ENCODE measurements around the gene SLC22A13. TPM values are rescaled to one million over a fixed set of nuclear protein-coding genes. Genes with fewer than 3 reads are reported as not detected.

SLC22A13 gene
- total RNA-seq, 3 donors from 2014 or later (not counting 1 experiment from before 2014, with no cell fraction given) = 0.16 to 0.85 (median 0.40) TPM

- Mint-ChIP-seq H3K27me3 (ENCODE audit: low read depth in 2 of 2) (peaks cover 6 to 8% of the 10 kb centered on the region in 2 donors), H3K4me3 (no peak overlapping the region), H3K9me3 (no peaks in the 10 kb centered on the region), H3K36me3 (no peaks in the 10 kb centered on the region), H3K27ac (no peak overlapping the region), H3K4me1 (no peaks in the 10 kb centered on the region)
- 75% methylated on average over 5 of the region's 5 CpGs for WGBS (ENCODE audit: insufficient coverage)
- Histone ChIP-seq H3K4me1 (ENCODE audit: control insufficient read depth, insufficient read depth, low read length) (peaks cover 10% of the 10 kb centered on the region), H3K9me3 (ENCODE audit: control insufficient read depth, insufficient read depth, low read length) (no peaks in the 10 kb centered on the region), H3K27ac (ENCODE audit: low read length) (no peak overlapping the region), H3K36me3 (ENCODE audit: control insufficient read depth, insufficient read depth, low read length) (no peaks in the 10 kb centered on the region), H3K4me3 (ENCODE audit: low read length) (no peak overlapping the region), H3K27me3 (ENCODE audit: control insufficient read depth, insufficient read depth, low read length) (no peaks in the 10 kb centered on the region)
- intact Hi-C loops (cut with micrococcal nuclease) = no loop called here
- TF ChIP-seq, protein P1, sequence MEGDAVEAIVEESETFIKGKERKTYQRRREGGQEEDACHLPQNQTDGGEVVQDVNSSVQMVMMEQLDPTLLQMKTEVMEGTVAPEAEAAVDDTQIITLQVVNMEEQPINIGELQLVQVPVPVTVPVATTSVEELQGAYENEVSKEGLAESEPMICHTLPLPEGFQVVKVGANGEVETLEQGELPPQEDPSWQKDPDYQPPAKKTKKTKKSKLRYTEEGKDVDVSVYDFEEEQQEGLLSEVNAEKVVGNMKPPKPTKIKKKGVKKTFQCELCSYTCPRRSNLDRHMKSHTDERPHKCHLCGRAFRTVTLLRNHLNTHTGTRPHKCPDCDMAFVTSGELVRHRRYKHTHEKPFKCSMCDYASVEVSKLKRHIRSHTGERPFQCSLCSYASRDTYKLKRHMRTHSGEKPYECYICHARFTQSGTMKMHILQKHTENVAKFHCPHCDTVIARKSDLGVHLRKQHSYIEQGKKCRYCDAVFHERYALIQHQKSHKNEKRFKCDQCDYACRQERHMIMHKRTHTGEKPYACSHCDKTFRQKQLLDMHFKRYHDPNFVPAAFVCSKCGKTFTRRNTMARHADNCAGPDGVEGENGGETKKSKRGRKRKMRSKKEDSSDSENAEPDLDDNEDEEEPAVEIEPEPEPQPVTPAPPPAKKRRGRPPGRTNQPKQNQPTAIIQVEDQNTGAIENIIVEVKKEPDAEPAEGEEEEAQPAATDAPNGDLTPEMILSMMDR (IDR thresholded peaks at IDR 0.05) = no peak
- DNase-seq = no peak
- ATAC-seq = no peak
Measured at GRCh38 chr3:38314764-38315487, 49.3 kb downstream of the SLC22A13 start.

- intact Hi-C loops (cut with micrococcal nuclease) = no loop called here
Measured at GRCh38 chr3:38315488-38316230, 50.0 kb downstream of the SLC22A13 start.

GRCh38 chr3:38316356-38317191, 51.0 kb downstream of the SLC22A13 start:
- Histone ChIP-seq H3K9me3 (ENCODE audit: control insufficient read depth, insufficient read depth, low read length) (no peaks in the 10 kb centered on the region), H3K36me3 (ENCODE audit: control insufficient read depth, insufficient read depth, low read length) (no peaks in the 10 kb centered on the region), H3K27me3 (ENCODE audit: control insufficient read depth, insufficient read depth, low read length) (no peaks in the 10 kb centered on the region), H3K27ac (ENCODE audit: low read length) (no peak overlapping the region), H3K4me3 (ENCODE audit: low read length) (no peak overlapping the region), H3K4me1 (ENCODE audit: control insufficient read depth, insufficient read depth, low read length) (peaks cover 6% of the 10 kb centered on the region)
- no peaks in the 10 kb centered on the region for H3K4me1 Mint-ChIP-seq
- no peak for ATAC-seq
- H3K27ac Mint-ChIP-seq = no peak overlapping the region
- TF ChIP-seq, protein P1 (IDR thresholded peaks at IDR 0.05) = no peak
- no peak for DNase-seq
- peaks cover 6 to 8% of the 10 kb centered on the region in 2 donors for H3K27me3 Mint-ChIP-seq (ENCODE audit: low read depth in 2 of 2)
- H3K36me3 Mint-ChIP-seq = no peaks in the 10 kb centered on the region
- WGBS (ENCODE audit: insufficient coverage) = 87% methylated on average over 22 of the region's 22 CpGs
- H3K4me3 Mint-ChIP-seq = no peak overlapping the region
- no peaks in the 10 kb centered on the region for H3K9me3 Mint-ChIP-seq
- intact Hi-C loops (cut with micrococcal nuclease) = no loop called here

More at GRCh38 chr3:38315488-38316230, 50.0 kb downstream of the SLC22A13 start:
- DNase-seq (no peak), ATAC-seq (no peak)
- Histone ChIP-seq H3K9me3 (ENCODE audit: control insufficient read depth, insufficient read depth, low read length) (no peaks in the 10 kb centered on the region), H3K36me3 (ENCODE audit: control insufficient read depth, insufficient read depth, low read length) (no peaks in the 10 kb centered on the region), H3K27ac (ENCODE audit: low read length) (no peak overlapping the region), H3K4me1 (ENCODE audit: control insufficient read depth, insufficient read depth, low read length) (peaks cover 10% of the 10 kb centered on the region), H3K27me3 (ENCODE audit: control insufficient read depth, insufficient read depth, low read length) (no peaks in the 10 kb centered on the region), H3K4me3 (ENCODE audit: low read length) (no peak overlapping the region)
- no peak overlapping the region for H3K27ac Mint-ChIP-seq
- H3K27me3 Mint-ChIP-seq (ENCODE audit: low read depth in 2 of 2) = peaks cover 6 to 8% of the 10 kb centered on the region in 2 donors
- H3K9me3 Mint-ChIP-seq = no peaks in the 10 kb centered on the region
- no peak overlapping the region for H3K4me3 Mint-ChIP-seq
- no peaks in the 10 kb centered on the region for H3K4me1 Mint-ChIP-seq
- 91% methylated on average over 10 of the region's 10 CpGs for WGBS (ENCODE audit: insufficient coverage)
- TF ChIP-seq, protein P1 (IDR thresholded peaks at IDR 0.05) = no peak
- no peaks in the 10 kb centered on the region for H3K36me3 Mint-ChIP-seq
